HCT116 (cell line): ENCODE measurements around the gene RAPGEF1. TPM values are rescaled to one million over a fixed set of nuclear protein-coding genes. Genes with fewer than 3 reads are reported as not detected.
A peak's percentile ranks its signal among the peaks of the same experiment; 100 is the strongest.

Experiments used
- ATAC-seq: fragments of 200-7000 bp; cut with Tn5 transposase; 2 replicates; pipeline ENCODE4 v1.9.1; 2020; ENCODE audit warnings: mild to moderate bottlenecking, moderate library complexity
- BruUV-seq: library from RNA; stranded (reverse); fragments of 400-500 nt; replicated peaks from 2 replicates; lab custom pipeline; 2021; lab: Mats Ljungman, UMichigan
- CTCF ChIA-PET: fragments of 300-600 bp; sonication (Branson Sonifier 250); formaldehyde crosslinking; loops from one replicate; lab custom pipeline; 2021; ENCODE audit warnings: antibody characterized with exemption; lab: Charles Lee
- POLR2A ChIA-PET: fragments of 300-600, 350-600 bp; sonication (Branson Sonifier 250); formaldehyde crosslinking; loops from one replicate; lab custom pipeline; 2021; ENCODE audit warnings: antibody characterized with exemption; lab: Charles Lee
- RAD21 ChIA-PET, 2 experiments: fragments of 300-600 bp; sonication (Branson Sonifier 250); formaldehyde crosslinking; loops; one replicate each; lab custom pipeline; 2023; ENCODE audit warnings: low total read pairs in 2 of 2; ENCODE audit not compliant: uncharacterized antibody in 2 of 2, unreplicated experiment in 2 of 2, low non-redundant PET in 1 of 2; lab: Charles Lee
- DNase-seq: peaks from one replicate; pipeline ENCODE4 v3.0.0-alpha.2; 2010; ENCODE audit warnings: low read depth, low spot score
- H2AFZ ChIP-seq: fragments of 200-600 bp; shearing (Covaris generic), sonication (generic); 2 replicates; pipeline ENCODE4 v1.6.1; 2017; ENCODE audit warnings: low read depth, mixed run types, mixed read lengths, antibody characterized with exemption, low read length; ENCODE audit not compliant: poor library complexity, severe bottlenecking
- H3K27ac ChIP-seq: 2 replicates; pipeline ENCODE4 v1.5.1; 2012; ENCODE audit warnings: low read depth, low read length
- H3K27me3 ChIP-seq: fragments of 200-600 bp; sonication (generic); 2 replicates; pipeline ENCODE4 v1.6.1; 2016; ENCODE audit warnings: mixed run types, low read length, mixed read lengths; ENCODE audit not compliant: insufficient read depth
- H3K36me3 ChIP-seq, 2 experiments: fragments of 200-500 bp in 1 of 2; fragments of 200-600 bp in 1 of 2; sonication (Bioruptor generic) in 1 of 2; sonication (generic) in 1 of 2; 2 replicates each; pipeline versions ENCODE4 v1.5.1 to v1.6.1; 2014 to 2016; ENCODE audit warnings: low read length in 2 of 2, inconsistent platforms in 1 of 2, mixed read lengths in 1 of 2, mixed run types in 1 of 2; ENCODE audit not compliant: insufficient read depth in 2 of 2, control insufficient read depth in 1 of 2
- H3K4me1 ChIP-seq, 2 experiments: fragments of 200-600 bp in 1 of 2; sonication (generic) in 1 of 2; 2 replicates each; pipeline versions ENCODE4 v1.5.1 to v1.6.1; 2012 to 2017; ENCODE audit warnings: low read length in 2 of 2, inconsistent platforms in 1 of 2, mild to moderate bottlenecking in 1 of 2, mixed read lengths in 1 of 2, mixed run types in 1 of 2, moderate library complexity in 1 of 2; ENCODE audit not compliant: insufficient read depth in 2 of 2, control insufficient read depth in 1 of 2
- H3K4me2 ChIP-seq: fragments of 200-600 bp; sonication (generic); 2 replicates; pipeline ENCODE4 v1.6.1; 2017; ENCODE audit warnings: mixed run types, low read length, mixed read lengths
- H3K4me3 ChIP-seq, 2 experiments: fragments of 200-600 bp in 1 of 2; sonication (generic) in 1 of 2; replicated peaks in 1 of 2; 2 replicates each; pipeline ENCODE4 v1.5.1; 2011 to 2016; ENCODE audit warnings: low read length in 2 of 2, control low read depth in 1 of 2, low read depth in 1 of 2, mild to moderate bottlenecking in 1 of 2, mixed read lengths in 1 of 2, mixed run types in 1 of 2
- H3K79me2 ChIP-seq: fragments of 200-600 bp; sonication (generic); 2 replicates; pipeline ENCODE4 v1.6.1; 2017; ENCODE audit warnings: mild to moderate bottlenecking, mixed run types, low read length, moderate library complexity, mixed read lengths; ENCODE audit not compliant: insufficient read depth
- H3K9ac ChIP-seq: fragments of 200-600 bp; sonication (generic); 2 replicates; pipeline ENCODE4 v1.6.1; 2016; ENCODE audit warnings: low read length, mixed read lengths
- H3K9me2 ChIP-seq: fragments of 200-600 bp; sonication (generic), shearing (Covaris generic); 2 replicates; pipeline ENCODE4 v1.6.1; 2017; ENCODE audit warnings: mixed run types, mild to moderate bottlenecking, moderate library complexity; ENCODE audit not compliant: insufficient read depth
- H3K9me3 ChIP-seq, 2 experiments: fragments of 200-500 bp in 1 of 2; fragments of 200-600 bp in 1 of 2; sonication (Bioruptor generic) in 1 of 2; sonication (generic) in 1 of 2; 2 replicates each; pipeline ENCODE4 v1.6.1; 2014 to 2017; ENCODE audit warnings: low read length in 2 of 2, mixed read lengths in 2 of 2, inconsistent platforms in 1 of 2, low read depth in 1 of 2, mild to moderate bottlenecking in 1 of 2, mixed run types in 1 of 2, moderate library complexity in 1 of 2; ENCODE audit not compliant: control insufficient read depth in 1 of 2, insufficient read depth in 1 of 2
- H4K20me1 ChIP-seq: fragments of 200-600 bp; sonication (generic), shearing (Covaris generic); 2 replicates; pipeline ENCODE4 v1.6.1; 2017; ENCODE audit warnings: mixed run types, mild to moderate bottlenecking, moderate library complexity; ENCODE audit not compliant: insufficient read depth
- CBX3 ChIP-seq: IDR thresholded peaks from 2 replicates; pipeline ENCODE4 v1.6.1; 2012; ENCODE audit warnings: low read depth
- CEBPB ChIP-seq: IDR thresholded peaks from 2 replicates; pipeline ENCODE4 v1.6.1; 2012; ENCODE audit warnings: low read depth
- FOSL1 ChIP-seq: IDR thresholded peaks from 2 replicates; pipeline ENCODE4 v1.6.1; 2012; ENCODE audit warnings: low read depth
- POLR2A ChIP-seq: IDR thresholded peaks from 2 replicates; pipeline ENCODE4 v1.7.0; 2011; ENCODE audit warnings: borderline replicate concordance; ENCODE audit not compliant: insufficient read depth, insufficient read length; ENCODE audit errors: extremely low read depth
- SP1 ChIP-seq: IDR thresholded peaks from 2 replicates; pipeline ENCODE4 v1.6.1; 2012; ENCODE audit warnings: low read depth
- TCF7L2 ChIP-seq: IDR thresholded peaks from 2 replicates; pipeline ENCODE4 v1.7.0; 2011; ENCODE audit warnings: borderline replicate concordance, inconsistent platforms; ENCODE audit not compliant: insufficient read depth, insufficient read length; ENCODE audit errors: extremely low read depth
- intact Hi-C: fragments of 100-400 bp; cut with micrococcal nuclease; formaldehyde crosslinking; loops from 2 replicates; pipeline ENCODE4 v1.10.0; 2022
- total RNA-seq: library from RNA; stranded (reverse); gene quantifications from one replicate; pipeline ENCODE4 v1.2.1, GENCODE V29; 2021; ENCODE audit not compliant: unreplicated experiment
- TF ChIP-seq, protein P1 (sequence below), 3 experiments: fragments of 200-600 bp in 1 of 3; sonication (generic) in 1 of 3; IDR thresholded peaks in 2 of 3; conservative IDR thresholded peaks in 1 of 3; 2 replicates each; pipeline ENCODE4 v1.5.1; 2012 to 2017; ENCODE audit warnings: low read depth in 2 of 3, low read length in 2 of 3, antibody characterized with exemption in 1 of 3, borderline replicate concordance in 1 of 3, control low read depth in 1 of 3, mild to moderate bottlenecking in 1 of 3, mixed read lengths in 1 of 3, mixed run types in 1 of 3, moderate library complexity in 1 of 3; ENCODE audit not compliant: insufficient read depth in 1 of 3

RAPGEF1 gene
- total RNA-seq, 1 experiment from 2014 or later, result 43.0 TPM

DNA sequence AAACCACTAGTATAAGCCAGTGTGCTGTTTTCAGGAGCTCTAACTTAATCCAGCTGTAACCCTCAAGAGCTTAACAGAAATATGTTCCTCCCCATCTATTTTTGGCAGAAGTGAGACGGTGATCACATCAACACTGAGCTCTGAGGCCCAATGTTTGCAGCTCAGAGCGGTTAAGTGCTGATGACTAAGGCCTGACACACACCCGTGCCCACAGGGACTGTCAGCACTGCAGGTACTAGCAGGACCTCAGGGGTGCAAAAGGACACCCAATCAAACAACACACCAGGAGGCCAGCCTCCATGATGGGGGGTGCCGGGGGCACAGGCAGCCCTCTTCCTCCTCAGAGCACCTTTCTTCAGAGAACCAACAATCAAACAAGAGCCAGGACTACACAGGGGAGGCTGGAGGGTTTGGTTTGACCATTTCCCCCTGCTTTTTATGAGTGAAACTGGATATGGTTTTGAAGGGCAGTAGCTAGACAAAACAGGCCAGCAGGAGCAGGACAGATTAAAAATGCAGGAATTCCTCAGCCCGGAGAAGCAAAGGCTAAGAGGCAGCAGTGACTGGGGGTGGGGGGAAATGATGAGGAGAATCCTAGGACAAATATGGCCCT is 61.3 kb downstream of the RAPGEF1 start (continued):
- TF ChIP-seq, protein P1, sequence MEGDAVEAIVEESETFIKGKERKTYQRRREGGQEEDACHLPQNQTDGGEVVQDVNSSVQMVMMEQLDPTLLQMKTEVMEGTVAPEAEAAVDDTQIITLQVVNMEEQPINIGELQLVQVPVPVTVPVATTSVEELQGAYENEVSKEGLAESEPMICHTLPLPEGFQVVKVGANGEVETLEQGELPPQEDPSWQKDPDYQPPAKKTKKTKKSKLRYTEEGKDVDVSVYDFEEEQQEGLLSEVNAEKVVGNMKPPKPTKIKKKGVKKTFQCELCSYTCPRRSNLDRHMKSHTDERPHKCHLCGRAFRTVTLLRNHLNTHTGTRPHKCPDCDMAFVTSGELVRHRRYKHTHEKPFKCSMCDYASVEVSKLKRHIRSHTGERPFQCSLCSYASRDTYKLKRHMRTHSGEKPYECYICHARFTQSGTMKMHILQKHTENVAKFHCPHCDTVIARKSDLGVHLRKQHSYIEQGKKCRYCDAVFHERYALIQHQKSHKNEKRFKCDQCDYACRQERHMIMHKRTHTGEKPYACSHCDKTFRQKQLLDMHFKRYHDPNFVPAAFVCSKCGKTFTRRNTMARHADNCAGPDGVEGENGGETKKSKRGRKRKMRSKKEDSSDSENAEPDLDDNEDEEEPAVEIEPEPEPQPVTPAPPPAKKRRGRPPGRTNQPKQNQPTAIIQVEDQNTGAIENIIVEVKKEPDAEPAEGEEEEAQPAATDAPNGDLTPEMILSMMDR (IDR thresholded peaks at IDR 0.05 in 2 of 3, conservative IDR thresholded peaks at IDR 0.05 in 1 of 3; ENCODE audit: borderline replicate concordance in 1 of 3, insufficient read depth in 1 of 3, low read depth in 2 of 3, low read length in 2 of 3), result no peak

DNA sequence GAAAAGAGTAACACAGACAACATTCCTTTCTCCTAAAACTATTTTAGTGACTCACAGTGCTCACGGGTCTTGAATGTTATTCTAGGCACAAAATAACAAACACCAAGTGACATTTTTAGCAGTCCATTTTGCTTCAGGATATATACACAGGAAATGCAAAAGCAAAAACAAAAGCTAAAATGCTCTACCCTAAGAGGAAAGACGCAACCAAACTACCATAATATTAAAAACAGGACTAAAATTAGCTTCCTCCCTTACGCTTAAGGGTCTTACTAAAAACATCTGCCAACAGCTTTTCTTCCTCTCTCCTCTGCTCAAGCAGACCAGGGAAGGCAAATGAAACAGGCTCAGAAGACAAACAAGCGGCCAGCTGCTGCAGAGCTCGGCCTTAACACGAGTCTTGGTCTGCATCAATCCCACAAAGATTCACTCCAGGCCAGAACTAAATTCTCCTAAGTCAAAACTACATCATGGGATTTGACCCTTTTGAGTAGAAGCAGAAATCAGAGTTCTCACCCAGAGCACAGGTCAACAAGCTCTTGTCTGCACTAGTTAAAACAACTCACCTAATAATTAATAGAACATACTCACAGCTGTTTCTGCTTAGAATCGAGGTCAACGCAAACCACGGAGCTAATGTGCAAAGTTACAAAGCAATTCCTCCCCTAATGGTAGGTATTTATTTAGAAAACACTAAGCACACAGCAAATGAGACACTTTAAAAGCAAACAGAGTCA is 62.3 kb downstream of the RAPGEF1 start:
- no peak for DNase-seq
- peaks cover 40 to 54% of the 10 kb centered on the region in 2 experiments for H3K4me1 ChIP-seq

More for the DNA sequence above, 62.3 kb downstream of the RAPGEF1 start:
- Histone ChIP-seq H3K9ac (peak overlapping the region; percentile 17), H2AFZ (no peak overlapping the region), H3K4me2 (peak overlapping the region; percentile 74), H4K20me1 (peaks cover 5% of the 10 kb centered on the region; the same call in 1 of the 2 replicates), H3K27me3 (no peaks in the 10 kb centered on the region), H3K79me2 (peaks cover 28% of the 10 kb centered on the region; the same call in 1 of the 2 replicates), H3K9me3 (no peaks in the 10 kb centered on the region), H3K36me3 (no peaks in the 10 kb centered on the region), H3K4me3 (peak overlapping the region in 1 of 2 experiments; percentile 5; a peak in 1 of 4 replicates), H3K9me2 (no peaks in the 10 kb centered on the region), H3K27ac (peak overlapping the region; percentile 52; the same call in 1 of the 2 replicates)
- intact Hi-C loops, result no loop called here
- no TSS peak for BruUV-seq
- TF ChIP-seq FOSL1, result 0 out of 2 replicates have a peak, but pooled peaks have one; percentile 30
- no peak for TF ChIP-seq CBX3
- no peak; the same call in 1 of the 2 replicates for TF ChIP-seq SP1
- TF ChIP-seq TCF7L2, result no peak
- no peak for TF ChIP-seq POLR2A
- 0 out of 2 replicates have a peak, but pooled peaks have one; percentile 2 for TF ChIP-seq CEBPB
- POLR2A ChIA-PET, result interaction anchor here (0.6 to 1.6 kb wide), 5 partner anchors 9 to 1024 kb away, joined by 3 to 4 read pairs (median 4); no protein-coding TSS in a partner anchor
- CTCF ChIA-PET, result interaction anchor here (1.0 to 1.3 kb wide), 2 partner anchors 61 to 82 kb away, joined by 3 read pairs; no protein-coding TSS in a partner anchor
- RAD21 ChIA-PET, result no interaction called here
- no peak for ATAC-seq
